ENCODE results near the gene SYNJ2. TPM values are rescaled to one million over a fixed set of nuclear protein-coding genes. Genes with fewer than 3 reads are reported as not detected.

Gene SYNJ2
- total and polyA plus RNA-seq, 11 donors: 7.5 to 27.0 (median 18.2) TPM

GRCh38 chr6:158047563-158048323, 66.1 kb downstream of the SYNJ2 start:
- Histone ChIP-seq H3K27me3 (no peaks in the 10 kb centered on the region), H3K36me3 (peaks cover 0 to 33% (median 7%) of the 10 kb centered on the region in 9 donors), H3K27ac (peak overlapping the region in 2 of 12 donors; percentile 41 to 97), H3K9me3 (no peaks in the 10 kb centered on the region), H3K4me1 (peaks cover 0 to 39% (median 8%) of the 10 kb centered on the region in 12 donors), H3K4me3 (no peak overlapping the region)
- DNase-seq: peak in 1 of 5 donors; percentile 10
- no peak for ATAC-seq
- TF ChIP-seq, protein P1, sequence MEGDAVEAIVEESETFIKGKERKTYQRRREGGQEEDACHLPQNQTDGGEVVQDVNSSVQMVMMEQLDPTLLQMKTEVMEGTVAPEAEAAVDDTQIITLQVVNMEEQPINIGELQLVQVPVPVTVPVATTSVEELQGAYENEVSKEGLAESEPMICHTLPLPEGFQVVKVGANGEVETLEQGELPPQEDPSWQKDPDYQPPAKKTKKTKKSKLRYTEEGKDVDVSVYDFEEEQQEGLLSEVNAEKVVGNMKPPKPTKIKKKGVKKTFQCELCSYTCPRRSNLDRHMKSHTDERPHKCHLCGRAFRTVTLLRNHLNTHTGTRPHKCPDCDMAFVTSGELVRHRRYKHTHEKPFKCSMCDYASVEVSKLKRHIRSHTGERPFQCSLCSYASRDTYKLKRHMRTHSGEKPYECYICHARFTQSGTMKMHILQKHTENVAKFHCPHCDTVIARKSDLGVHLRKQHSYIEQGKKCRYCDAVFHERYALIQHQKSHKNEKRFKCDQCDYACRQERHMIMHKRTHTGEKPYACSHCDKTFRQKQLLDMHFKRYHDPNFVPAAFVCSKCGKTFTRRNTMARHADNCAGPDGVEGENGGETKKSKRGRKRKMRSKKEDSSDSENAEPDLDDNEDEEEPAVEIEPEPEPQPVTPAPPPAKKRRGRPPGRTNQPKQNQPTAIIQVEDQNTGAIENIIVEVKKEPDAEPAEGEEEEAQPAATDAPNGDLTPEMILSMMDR (IDR thresholded peaks at IDR 0.05): no peak
- TF ChIP-seq POLR2A (IDR thresholded peaks at IDR 0.05): no peak
- intact Hi-C loops (cut with DNase I): no loop called here
- 79 to 84% (median 81%) methylated on average over 9 of the region's 9 CpGs for WGBS, 4 donors

DNA sequence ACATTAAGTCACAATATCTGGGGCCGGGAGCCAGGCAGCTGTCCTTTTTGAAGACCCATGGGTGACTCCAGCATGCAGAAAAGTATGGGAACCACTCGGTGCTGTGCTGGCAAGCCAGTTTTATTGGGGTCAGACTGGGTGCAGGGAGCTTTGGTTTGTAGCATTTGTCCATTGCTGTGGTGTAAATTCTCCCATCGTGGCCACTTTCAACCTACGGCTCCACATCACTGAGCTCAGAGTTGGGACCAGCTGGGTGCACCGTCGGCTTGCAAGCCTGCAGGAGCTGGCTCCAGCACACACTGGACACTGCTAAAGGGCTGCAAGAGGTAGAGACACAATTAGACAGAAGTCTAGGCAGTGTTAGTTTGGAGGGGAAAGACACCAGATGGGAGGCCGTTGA, 66.9 kb downstream of the SYNJ2 start:
- 92 to 96% (median 95%) methylated on average over 7 of the region's 7 CpGs for WGBS, 4 donors
- no peak for ATAC-seq
- intact Hi-C loops (cut with DNase I): no loop called here

GRCh38 chr6:158049055-158050028, 67.7 kb downstream of the SYNJ2 start:
- H3K27me3 ChIP-seq: no peaks in the 10 kb centered on the region
- intact Hi-C loops (cut with DNase I): no loop called here
- peaks cover 0 to 33% (median 7%) of the 10 kb centered on the region in 9 donors for H3K36me3 ChIP-seq
- WGBS, 4 donors: 78 to 88% (median 85%) methylated on average over 13 to 17 of the region's 17 CpGs
- ATAC-seq: peak in 1 of 4 donors; percentile 7
- H3K4me1 ChIP-seq: peaks cover 0 to 24% (median 4%) of the 10 kb centered on the region in 12 donors
- H3K4me3 ChIP-seq: no peak overlapping the region
- H3K27ac ChIP-seq: no peak overlapping the region
- no peaks in the 10 kb centered on the region for H3K9me3 ChIP-seq
- TF ChIP-seq POLR2A (IDR thresholded peaks at IDR 0.05): no peak
- TF ChIP-seq, protein P1 (IDR thresholded peaks at IDR 0.05): no peak
- no peak for DNase-seq

More for the DNA sequence above, 66.9 kb downstream of the SYNJ2 start:
- no peak for TF ChIP-seq POLR2A (IDR thresholded peaks at IDR 0.05)
- TF ChIP-seq, protein P1 (IDR thresholded peaks at IDR 0.05): no peak
- H3K9me3 ChIP-seq: no peaks in the 10 kb centered on the region
- no peaks in the 10 kb centered on the region for H3K27me3 ChIP-seq
- DNase-seq: no peak
- H3K4me3 ChIP-seq: no peak overlapping the region
- no peak overlapping the region for H3K27ac ChIP-seq
- H3K36me3 ChIP-seq: peaks cover 0 to 33% (median 7%) of the 10 kb centered on the region in 9 donors
- H3K4me1 ChIP-seq: peaks cover 0 to 31% (median 4%) of the 10 kb centered on the region in 12 donors

All from heart left ventricle (tissue), 16 donors.